Stimulated activated CD4-positive, alpha-beta T cell treated with anti-CD3 and anti-CD28 coated beads, Interleukin-2, amount 100 ng/mL, for 4 hours (primary cell): ENCODE data around the gene MAEL.

ENCODE experiments used
- DNase-seq: peaks from one replicate; pipeline ENCODE4 v3.0.0-alpha.2; 2020; ENCODE audit warnings: low read depth

Gene MAEL

GRCh38 chr1:167056529-167057231 lies 67.6 kb downstream of the MAEL start:
- no peak for DNase-seq

- DNase-seq: no peak
Observed at GRCh38 chr1:167057241-167057688, 68.2 kb downstream of the MAEL start.

GRCh38 chr1:167059045-167059808 lies 70.1 kb downstream of the MAEL start:
- peak; percentile 48 for DNase-seq

- DNase-seq: no peak
Observed at GRCh38 chr1:167059809-167060107, 70.7 kb downstream of the MAEL start.

- no peak for DNase-seq
Observed at GRCh38 chr1:167060141-167061072, 71.3 kb downstream of the MAEL start.

- no peak for DNase-seq
Observed at GRCh38 chr1:167061073-167061464, 72.0 kb downstream of the MAEL start.

- no peak for DNase-seq
Observed at GRCh38 chr1:167064621-167065020, 75.5 kb downstream of the MAEL start.

GRCh38 chr1:167065471-167065870 lies 76.4 kb downstream of the MAEL start:
- DNase-seq: no peak

- peak; percentile 74 for DNase-seq
Observed at GRCh38 chr1:167066333-167067122, 77.4 kb downstream of the MAEL start.

GRCh38 chr1:167067904-167068303 lies 78.8 kb downstream of the MAEL start:
- DNase-seq: no peak

- no peak for DNase-seq
Observed at GRCh38 chr1:167068761-167069160, 79.7 kb downstream of the MAEL start.

- DNase-seq: no peak
Observed at GRCh38 chr1:167071286-167071685, 82.2 kb downstream of the MAEL start.
